Islet of Langerhans (tissue), 1 donor: ENCODE measurements around the gene RARA.

Source experiments
- FAIRE-seq: peaks from one replicate; lab custom pipeline; 2011; peaks lifted over from hg19 to GRCh38; lab: Jason Lieb, UNC

RARA gene

GRCh38 chr17:40345994-40346764 is 37.2 kb downstream of the RARA start:
- no peak for FAIRE-seq

- no peak for FAIRE-seq
These were observed 37.8 kb downstream of the RARA start for GRCh38 chr17:40346765-40347158.

- no peak for FAIRE-seq
These were observed 38.5 kb downstream of the RARA start for GRCh38 chr17:40347319-40348135.

- no peak for FAIRE-seq
These were observed 39.1 kb downstream of the RARA start for GRCh38 chr17:40348136-40348504.

- no peak for FAIRE-seq
These were observed 39.8 kb downstream of the RARA start for GRCh38 chr17:40348562-40349476.

- FAIRE-seq = no peak
These were observed 40.5 kb downstream of the RARA start for GRCh38 chr17:40349477-40349894.

GRCh38 chr17:40349895-40350688 is 41.1 kb downstream of the RARA start:
- FAIRE-seq = no peak

GRCh38 chr17:40350689-40351358 is 41.8 kb downstream of the RARA start:
- FAIRE-seq = no peak

GRCh38 chr17:40351359-40352236 is 42.6 kb downstream of the RARA start:
- FAIRE-seq = no peak

- FAIRE-seq = no peak
These were observed 43.3 kb downstream of the RARA start for GRCh38 chr17:40352237-40352778.

- FAIRE-seq = no peak
These were observed 43.9 kb downstream of the RARA start for GRCh38 chr17:40352779-40353394.

GRCh38 chr17:40354221-40355122 is 45.5 kb downstream of the RARA start:
- no peak for FAIRE-seq

- FAIRE-seq = no peak
These were observed 46.3 kb downstream of the RARA start for GRCh38 chr17:40355123-40355803.

GRCh38 chr17:40355804-40356758 is 47.1 kb downstream of the RARA start:
- FAIRE-seq = no peak

- FAIRE-seq = no peak
These were observed 48.3 kb downstream of the RARA start for GRCh38 chr17:40356990-40357881.
